Measurements from ENCODE around the gene TBC1D8.
"Not testable (repeated sequence)": the region's sequence is repeated elsewhere in the genome, so short reads cannot be mapped to it uniquely, and the experiment has no call there.

Gene TBC1D8

GRCh38 chr2:101151146-101151858, at the start of gene TBC1D8:
TBC1D8 (minus strand) TSS chr2:101151382; CDS start chr2:101151253, 129 bp downstream.
- DNase-seq (ENCODE audit: low read depth in 1 of 2, low spot score in 1 of 2) = peak; percentile 12 to 53

- DNase-seq (ENCODE audit: low read depth in 1 of 2, low spot score in 1 of 2) = no peak
Observed at GRCh38 chr2:101200676-101201075, 49.5 kb upstream of the TBC1D8 start.

GRCh38 chr2:101199251-101199791, 48.1 kb upstream of the TBC1D8 start:
- DNase-seq (ENCODE audit: low read depth in 1 of 2, low spot score in 1 of 2) = no peak

- DNase-seq (ENCODE audit: low read depth in 1 of 2, low spot score in 1 of 2) = no peak
Observed at GRCh38 chr2:101197814-101198213, 46.6 kb upstream of the TBC1D8 start.

GRCh38 chr2:101197215-101197745, 46.1 kb upstream of the TBC1D8 start:
- no peak for DNase-seq (ENCODE audit: low read depth in 1 of 2, low spot score in 1 of 2)

- no peak for DNase-seq (ENCODE audit: low read depth in 1 of 2, low spot score in 1 of 2)
Observed at GRCh38 chr2:101195871-101196661, 44.9 kb upstream of the TBC1D8 start.

- no peak for DNase-seq (ENCODE audit: low read depth in 1 of 2, low spot score in 1 of 2)
Observed at GRCh38 chr2:101193033-101193626, 41.9 kb upstream of the TBC1D8 start.

GRCh38 chr2:101190747-101191516, 39.8 kb upstream of the TBC1D8 start:
- no peak for DNase-seq (ENCODE audit: low read depth in 1 of 2, low spot score in 1 of 2)

GRCh38 chr2:101188683-101189405, 37.7 kb upstream of the TBC1D8 start:
- DNase-seq (ENCODE audit: low read depth in 1 of 2, low spot score in 1 of 2) = no peak

- no peak for DNase-seq (ENCODE audit: low read depth in 1 of 2, low spot score in 1 of 2)
Observed at GRCh38 chr2:101187131-101187530, 35.9 kb upstream of the TBC1D8 start.

GRCh38 chr2:101185656-101186055, 34.5 kb upstream of the TBC1D8 start:
- DNase-seq (ENCODE audit: low read depth in 1 of 2, low spot score in 1 of 2) = no peak

GRCh38 chr2:101185085-101185484, 33.9 kb upstream of the TBC1D8 start:
- DNase-seq (ENCODE audit: low read depth in 1 of 2, low spot score in 1 of 2) = no peak

- no peak for DNase-seq (ENCODE audit: low read depth in 1 of 2, low spot score in 1 of 2)
Observed at GRCh38 chr2:101179982-101180381, 28.8 kb upstream of the TBC1D8 start.

GRCh38 chr2:101176803-101177202, 25.6 kb upstream of the TBC1D8 start:
- no peak for DNase-seq (ENCODE audit: low read depth in 1 of 2, low spot score in 1 of 2)

GRCh38 chr2:101175991-101176390, 24.8 kb upstream of the TBC1D8 start:
- no peak for DNase-seq (ENCODE audit: low read depth in 1 of 2, low spot score in 1 of 2)

GRCh38 chr2:101173707-101174295, 22.6 kb upstream of the TBC1D8 start:
- DNase-seq (ENCODE audit: low read depth in 1 of 2, low spot score in 1 of 2) = no peak

- DNase-seq (ENCODE audit: low read depth in 1 of 2, low spot score in 1 of 2) = not testable (repeated sequence)
Observed at GRCh38 chr2:101169822-101170221, 18.6 kb upstream of the TBC1D8 start.

GRCh38 chr2:101168706-101169105, 17.5 kb upstream of the TBC1D8 start:
- no peak for DNase-seq (ENCODE audit: low read depth in 1 of 2, low spot score in 1 of 2)

- not testable (repeated sequence) for DNase-seq (ENCODE audit: low read depth in 1 of 2, low spot score in 1 of 2)
Observed at GRCh38 chr2:101167532-101167931, 16.4 kb upstream of the TBC1D8 start.

GRCh38 chr2:101164021-101164420, 12.8 kb upstream of the TBC1D8 start:
- no peak for DNase-seq (ENCODE audit: low read depth in 1 of 2, low spot score in 1 of 2)
